ENCODE results near the gene KLRF2. TPM values are rescaled to one million over a fixed set of nuclear protein-coding genes. Genes with fewer than 3 reads are reported as not detected.
A peak's percentile ranks its signal among the peaks of the same experiment; 100 is the strongest.

KLRF2 gene
- total and polyA plus RNA-seq, 9 donors, result not detected

DNA sequence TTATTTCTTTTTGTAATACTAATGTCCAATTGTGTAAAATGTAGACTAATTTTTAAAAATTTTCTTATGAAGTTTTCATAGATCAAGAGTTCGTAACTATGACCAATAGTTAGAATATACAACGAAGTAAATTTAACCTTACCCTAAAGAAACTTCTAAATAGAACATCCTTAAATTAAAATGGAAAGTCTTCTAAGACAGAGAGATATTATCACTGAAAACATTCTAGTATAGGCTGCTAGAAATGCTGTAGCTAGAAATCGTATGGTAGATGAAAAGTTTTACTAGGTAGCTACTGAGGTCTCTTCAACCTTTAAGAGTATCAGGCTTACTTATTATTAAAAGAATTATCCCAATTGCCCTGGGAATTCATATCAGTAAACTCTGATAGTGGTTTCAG lies 50.0 kb downstream of the KLRF2 start:
- no CpG with 5 or more reads among the region's 3 CpGs for WGBS (ENCODE audit: insufficient coverage)
- H3K4me1 ChIP-seq (ENCODE audit: control insufficient read depth, insufficient read depth, low read length), result no peaks in the 10 kb centered on the region
- no peak overlapping the region for H3K4me3 ChIP-seq (ENCODE audit: low read length)
- no peaks in the 10 kb centered on the region for H3K27me3 ChIP-seq (ENCODE audit: control insufficient read depth, insufficient read depth, low read length)
- H3K9me3 ChIP-seq (replicated peaks; ENCODE audit: control insufficient read depth, low read depth, low read length), result no peaks in the 10 kb centered on the region
- H3K36me3 ChIP-seq (ENCODE audit: control insufficient read depth, insufficient read depth, low read length), result no peaks in the 10 kb centered on the region
- H3K27ac ChIP-seq (ENCODE audit: low read length), result no peak overlapping the region
- DNase-seq, result no peak

DNA sequence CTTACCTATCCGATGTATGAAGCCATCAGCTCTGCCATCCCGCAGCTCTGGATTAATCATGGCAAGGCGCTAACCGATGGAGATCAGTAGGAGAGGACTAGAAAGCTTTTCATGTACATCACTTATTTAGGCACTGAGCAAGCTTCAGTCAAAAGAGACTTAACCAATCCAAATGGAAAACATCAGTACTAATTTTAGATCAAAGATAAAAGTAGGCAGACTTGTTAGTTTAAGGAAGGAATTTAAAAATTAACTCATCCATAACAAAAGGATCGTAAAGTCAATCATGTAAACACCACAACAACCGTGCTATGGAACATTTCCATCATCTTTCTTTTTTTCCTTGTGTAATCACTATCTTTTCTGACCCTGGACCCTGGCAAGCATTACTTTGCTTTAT lies 51.0 kb downstream of the KLRF2 start, which contains the start of gene CLEC2A:
CLEC2A (minus strand) TSS at position 101 of the 400 bp plus-strand sequence; CDS start at position 60, 41 bp downstream.
- DNase-seq, result no peak
- H3K4me3 ChIP-seq (ENCODE audit: low read length), result no peak within 1 kb of the TSS
- no peaks in the 10 kb centered on the region for H3K4me1 ChIP-seq (ENCODE audit: control insufficient read depth, insufficient read depth, low read length)
- no peaks in the 10 kb centered on the region for H3K36me3 ChIP-seq (ENCODE audit: control insufficient read depth, insufficient read depth, low read length)
- H3K27me3 ChIP-seq (ENCODE audit: control insufficient read depth, insufficient read depth, low read length), result no peaks in the 10 kb centered on the region
- WGBS (ENCODE audit: insufficient coverage), result 50% methylated on average over 1 of the region's 6 CpGs
- H3K27ac ChIP-seq (ENCODE audit: low read length), result no peak within 1 kb of the TSS
- H3K9me3 ChIP-seq (replicated peaks; ENCODE audit: control insufficient read depth, low read depth, low read length), result no peaks in the 10 kb centered on the region

DNA sequence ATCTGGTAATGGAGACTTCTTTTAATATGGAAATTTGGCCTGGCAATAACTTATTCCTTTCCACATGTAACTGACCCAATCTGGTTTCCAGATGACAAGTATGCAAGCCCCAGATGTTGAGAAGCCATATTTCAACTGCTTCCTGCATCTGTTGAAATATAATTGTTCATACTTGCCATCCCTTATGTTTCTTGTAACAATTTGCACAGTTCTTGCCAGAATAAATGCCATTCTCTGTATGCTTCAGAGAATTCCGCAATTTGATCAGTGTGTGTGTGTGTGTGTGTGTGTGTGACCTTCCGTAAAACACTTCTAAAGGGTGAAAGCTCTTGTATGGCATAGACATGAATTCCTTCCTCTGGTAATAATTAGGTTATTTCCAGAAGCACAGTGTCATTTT lies 52.7 kb downstream of the KLRF2 start:
- no peak overlapping the region for H3K27ac ChIP-seq (ENCODE audit: low read length)
- no peaks in the 10 kb centered on the region for H3K36me3 ChIP-seq (ENCODE audit: control insufficient read depth, insufficient read depth, low read length)
- WGBS (ENCODE audit: insufficient coverage), result no CpG with 5 or more reads among the region's 2 CpGs
- DNase-seq, result peak; percentile 41
- H3K27me3 ChIP-seq (ENCODE audit: control insufficient read depth, insufficient read depth, low read length), result no peaks in the 10 kb centered on the region
- H3K9me3 ChIP-seq (replicated peaks; ENCODE audit: control insufficient read depth, low read depth, low read length), result no peaks in the 10 kb centered on the region
- H3K4me1 ChIP-seq (ENCODE audit: control insufficient read depth, insufficient read depth, low read length), result no peaks in the 10 kb centered on the region
- no peak overlapping the region for H3K4me3 ChIP-seq (ENCODE audit: low read length)

DNA sequence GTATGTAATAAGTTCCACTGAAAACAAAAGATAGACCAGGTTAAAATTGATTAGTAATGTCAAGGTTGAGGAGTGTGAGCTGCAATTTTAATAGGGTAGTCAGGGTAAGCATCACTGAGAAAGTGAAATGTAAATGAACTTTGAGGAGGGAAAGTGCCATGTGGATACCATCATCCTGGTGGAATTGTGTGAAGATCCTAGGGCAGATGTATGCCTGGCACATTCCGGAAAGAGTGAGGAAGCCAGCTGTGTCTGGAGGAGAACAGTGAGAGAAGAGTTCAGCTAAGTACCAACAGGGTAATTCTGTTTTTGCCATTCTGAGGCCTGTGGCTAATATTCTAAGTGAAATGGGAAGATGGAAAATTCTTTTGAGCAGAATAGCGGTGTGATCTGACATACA lies 53.7 kb downstream of the KLRF2 start:
- Histone ChIP-seq H3K27me3 (ENCODE audit: control insufficient read depth, insufficient read depth, low read length) (no peaks in the 10 kb centered on the region), H3K27ac (ENCODE audit: low read length) (no peak overlapping the region), H3K4me1 (ENCODE audit: control insufficient read depth, insufficient read depth, low read length) (no peaks in the 10 kb centered on the region), H3K4me3 (ENCODE audit: low read length) (no peak overlapping the region), H3K36me3 (ENCODE audit: control insufficient read depth, insufficient read depth, low read length) (no peaks in the 10 kb centered on the region), H3K9me3 (replicated peaks; ENCODE audit: control insufficient read depth, low read depth, low read length) (no peaks in the 10 kb centered on the region)
- peak; percentile 20 for DNase-seq
- 68% methylated on average over 1 of the region's 2 CpGs for WGBS (ENCODE audit: insufficient coverage)

DNA sequence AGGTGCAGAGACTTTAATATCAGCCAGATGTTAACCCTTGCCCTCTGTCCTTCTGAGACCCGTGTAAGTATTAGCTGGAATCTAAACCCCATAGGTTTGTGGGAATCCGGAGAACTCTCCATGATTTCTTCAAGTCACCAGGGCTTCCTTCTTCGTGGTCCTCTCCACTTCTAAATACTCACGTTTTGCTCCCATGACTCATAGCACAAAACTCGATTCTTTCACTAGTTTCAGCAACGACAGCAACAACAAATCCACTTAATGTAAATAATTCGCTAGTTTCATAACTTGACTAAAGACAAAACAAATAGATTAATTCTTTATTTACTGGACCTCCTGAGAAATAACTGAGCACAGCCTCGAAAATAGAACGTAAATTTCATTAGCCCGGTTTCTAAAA lies 55.3 kb downstream of the KLRF2 start:
- no peaks in the 10 kb centered on the region for H3K9me3 ChIP-seq (replicated peaks; ENCODE audit: control insufficient read depth, low read depth, low read length)
- no peaks in the 10 kb centered on the region for H3K27me3 ChIP-seq (ENCODE audit: control insufficient read depth, insufficient read depth, low read length)
- H3K4me3 ChIP-seq (ENCODE audit: low read length), result no peak overlapping the region
- no peak overlapping the region for H3K27ac ChIP-seq (ENCODE audit: low read length)
- DNase-seq, result peak; percentile 17
- no peaks in the 10 kb centered on the region for H3K4me1 ChIP-seq (ENCODE audit: control insufficient read depth, insufficient read depth, low read length)
- 32% methylated on average over 3 of the region's 10 CpGs for WGBS (ENCODE audit: insufficient coverage)
- H3K36me3 ChIP-seq (ENCODE audit: control insufficient read depth, insufficient read depth, low read length), result no peaks in the 10 kb centered on the region

DNA sequence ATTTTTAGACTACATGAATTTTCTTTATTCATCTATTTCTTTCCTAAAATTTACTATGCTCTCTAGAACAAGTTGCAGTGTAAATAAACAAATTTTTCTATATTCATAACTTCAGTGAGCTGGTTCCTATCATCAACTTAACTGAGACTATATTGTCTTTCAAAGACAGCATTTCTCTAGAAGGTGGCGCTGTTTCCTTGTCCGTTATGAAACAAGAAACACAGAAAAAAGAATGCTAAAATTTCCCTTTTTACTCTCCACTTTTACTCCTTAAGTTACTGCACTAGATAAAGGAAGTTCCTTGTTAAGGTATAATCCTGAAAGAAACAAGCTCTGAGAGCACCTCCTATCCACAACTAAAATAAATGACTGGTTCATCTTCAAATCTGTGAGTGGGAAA lies 59.1 kb downstream of the KLRF2 start:
- Histone ChIP-seq H3K4me1 (ENCODE audit: control insufficient read depth, insufficient read depth, low read length) (no peaks in the 10 kb centered on the region), H3K27me3 (ENCODE audit: control insufficient read depth, insufficient read depth, low read length) (peaks cover 4% of the 10 kb centered on the region), H3K27ac (ENCODE audit: low read length) (no peak overlapping the region), H3K9me3 (replicated peaks; ENCODE audit: control insufficient read depth, low read depth, low read length) (no peaks in the 10 kb centered on the region), H3K4me3 (ENCODE audit: low read length) (no peak overlapping the region), H3K36me3 (ENCODE audit: control insufficient read depth, insufficient read depth, low read length) (no peaks in the 10 kb centered on the region)
- no CpG with 5 or more reads among the region's 2 CpGs for WGBS (ENCODE audit: insufficient coverage)
- DNase-seq, result peak; percentile 17

DNA sequence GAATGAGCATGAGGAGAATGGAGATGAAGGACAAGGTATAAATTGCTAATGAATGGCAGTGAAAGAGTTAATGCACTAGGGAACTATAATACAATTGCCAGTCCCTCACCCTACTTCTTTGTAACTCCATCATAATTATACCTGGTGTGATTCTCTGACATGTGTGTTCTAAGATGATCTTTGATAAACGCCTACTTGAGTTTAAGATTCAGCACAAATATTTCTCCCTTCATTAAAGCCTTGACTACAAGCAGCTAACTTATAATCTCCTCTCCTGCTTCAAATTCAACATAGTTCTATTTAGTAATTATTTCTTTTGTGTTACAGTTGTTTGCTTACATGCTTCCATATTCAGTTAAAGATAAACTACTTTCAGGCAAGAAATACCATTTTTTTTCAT lies 60.5 kb downstream of the KLRF2 start:
- H3K4me1 ChIP-seq (ENCODE audit: control insufficient read depth, insufficient read depth, low read length), result no peaks in the 10 kb centered on the region
- no peak overlapping the region for H3K27ac ChIP-seq (ENCODE audit: low read length)
- DNase-seq, result no peak
- H3K36me3 ChIP-seq (ENCODE audit: control insufficient read depth, insufficient read depth, low read length), result no peaks in the 10 kb centered on the region
- no peaks in the 10 kb centered on the region for H3K9me3 ChIP-seq (replicated peaks; ENCODE audit: control insufficient read depth, low read depth, low read length)
- no peak overlapping the region for H3K4me3 ChIP-seq (ENCODE audit: low read length)
- peaks cover 4% of the 10 kb centered on the region for H3K27me3 ChIP-seq (ENCODE audit: control insufficient read depth, insufficient read depth, low read length)
- WGBS (ENCODE audit: insufficient coverage), result no CpG with 5 or more reads among the region's 1 CpG

DNA sequence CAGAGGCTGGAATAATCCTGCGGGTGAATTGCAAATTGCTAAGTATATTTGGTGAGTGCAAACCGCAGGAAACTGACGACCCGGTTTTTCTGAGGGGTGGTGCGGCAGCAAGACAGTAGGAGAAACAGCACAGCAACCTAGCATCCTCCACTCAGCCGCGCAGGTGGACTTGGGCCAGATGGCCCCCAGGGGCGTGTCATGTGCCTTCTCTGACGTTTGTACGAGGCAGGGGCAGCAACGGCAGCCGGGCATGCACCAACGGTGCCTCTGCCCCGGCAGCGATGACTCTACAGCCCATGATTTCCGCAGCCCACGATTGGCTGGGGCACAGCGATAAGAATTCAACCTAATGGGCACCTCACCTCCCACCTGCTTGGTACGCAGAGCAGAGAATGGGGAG lies 62.0 kb downstream of the KLRF2 start:
- Histone ChIP-seq H3K9me3 (replicated peaks; ENCODE audit: control insufficient read depth, low read depth, low read length) (no peaks in the 10 kb centered on the region), H3K4me1 (ENCODE audit: control insufficient read depth, insufficient read depth, low read length) (no peaks in the 10 kb centered on the region), H3K4me3 (ENCODE audit: low read length) (no peak overlapping the region), H3K27me3 (ENCODE audit: control insufficient read depth, insufficient read depth, low read length) (peaks cover 4% of the 10 kb centered on the region), H3K36me3 (ENCODE audit: control insufficient read depth, insufficient read depth, low read length) (no peaks in the 10 kb centered on the region), H3K27ac (ENCODE audit: low read length) (no peak overlapping the region)
- 53% methylated on average over 16 of the region's 19 CpGs for WGBS (ENCODE audit: insufficient coverage)
- no peak for DNase-seq

DNA sequence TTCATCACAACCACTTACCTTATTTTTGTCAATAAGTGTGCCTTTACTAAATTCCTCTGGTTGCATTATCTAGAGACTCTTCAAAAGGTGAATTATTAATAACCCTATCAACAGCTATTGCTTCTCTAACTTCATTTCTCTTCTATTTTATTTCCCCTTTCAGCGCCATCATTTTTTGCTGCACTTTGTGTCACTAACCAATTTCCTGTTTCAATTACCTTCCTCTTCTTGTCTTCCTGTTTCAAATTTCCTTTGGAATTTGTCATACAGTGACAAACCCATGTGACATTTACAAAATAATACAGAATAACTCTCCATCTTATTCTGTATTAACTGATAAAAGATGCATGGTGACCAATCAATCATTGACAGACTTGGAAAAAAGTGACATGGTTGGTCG lies 63.1 kb downstream of the KLRF2 start:
- H3K27ac ChIP-seq (ENCODE audit: low read length), result no peak overlapping the region
- H3K4me1 ChIP-seq (ENCODE audit: control insufficient read depth, insufficient read depth, low read length), result no peaks in the 10 kb centered on the region
- no peaks in the 10 kb centered on the region for H3K36me3 ChIP-seq (ENCODE audit: control insufficient read depth, insufficient read depth, low read length)
- H3K9me3 ChIP-seq (replicated peaks; ENCODE audit: control insufficient read depth, low read depth, low read length), result no peaks in the 10 kb centered on the region
- DNase-seq, result no peak
- H3K27me3 ChIP-seq (ENCODE audit: control insufficient read depth, insufficient read depth, low read length), result peaks cover 4% of the 10 kb centered on the region
- WGBS (ENCODE audit: insufficient coverage), result no CpG with 5 or more reads among the region's 2 CpGs
- no peak overlapping the region for H3K4me3 ChIP-seq (ENCODE audit: low read length)

Data from muscle of leg (tissue), 11 donors.